GM10248 (cell line): Measurements from ENCODE around the gene SULT1A2.
A peak's percentile ranks its signal among the peaks of the same experiment; 100 is the strongest.
"Not testable (repeated sequence)": the region's sequence is repeated elsewhere in the genome, so short reads cannot be mapped to it uniquely, and the experiment has no call there.

Experiments
- CTCF ChIA-PET: fragments of 300-600 bp; sonication (Branson Sonifier 250); formaldehyde crosslinking; extraction: SDS; loops from one replicate; lab custom pipeline; 2021; ENCODE audit warnings: antibody characterized with exemption; lab: Yijun Ruan, JAX
- POLR2A ChIA-PET: fragments of 350-650 bp; sonication (Branson Sonifier 250); formaldehyde crosslinking; extraction: SDS; loops from one replicate; lab custom pipeline; 2020; ENCODE audit warnings: antibody characterized with exemption; lab: Yijun Ruan, JAX
- DNase-seq: peaks from one replicate; pipeline ENCODE4 v3.0.0; 2012; ENCODE audit errors: extremely low spot score
- TF ChIP-seq, protein P1 (sequence below): IDR thresholded peaks from 2 replicates; pipeline ENCODE4 v1.5.1; 2012; ENCODE audit warnings: mild to moderate bottlenecking, low read depth; ENCODE audit errors: extremely low read depth, missing control alignments, control extremely low read depth

SULT1A2 gene

DNA sequence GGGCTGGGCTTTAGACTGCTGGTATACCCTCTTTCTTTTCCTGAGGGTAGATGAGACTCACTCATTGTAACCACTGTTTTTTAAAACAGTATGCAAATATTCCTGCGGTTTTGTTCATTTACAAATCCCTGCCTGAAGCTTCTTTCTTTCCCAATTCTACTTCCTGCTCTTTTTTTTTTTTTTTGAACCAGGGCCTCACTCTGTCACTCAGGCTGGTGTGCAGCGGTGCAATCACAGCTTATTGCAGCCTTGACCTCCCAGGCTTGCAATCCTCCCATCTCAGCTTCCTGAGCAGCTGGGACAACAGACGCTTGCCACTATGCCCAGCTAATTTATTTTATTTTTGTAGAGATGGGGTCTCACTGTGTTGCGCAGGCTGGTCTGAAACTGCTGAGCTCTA is 21.0 kb upstream of the SULT1A2 start:
- TF ChIP-seq, protein P1, sequence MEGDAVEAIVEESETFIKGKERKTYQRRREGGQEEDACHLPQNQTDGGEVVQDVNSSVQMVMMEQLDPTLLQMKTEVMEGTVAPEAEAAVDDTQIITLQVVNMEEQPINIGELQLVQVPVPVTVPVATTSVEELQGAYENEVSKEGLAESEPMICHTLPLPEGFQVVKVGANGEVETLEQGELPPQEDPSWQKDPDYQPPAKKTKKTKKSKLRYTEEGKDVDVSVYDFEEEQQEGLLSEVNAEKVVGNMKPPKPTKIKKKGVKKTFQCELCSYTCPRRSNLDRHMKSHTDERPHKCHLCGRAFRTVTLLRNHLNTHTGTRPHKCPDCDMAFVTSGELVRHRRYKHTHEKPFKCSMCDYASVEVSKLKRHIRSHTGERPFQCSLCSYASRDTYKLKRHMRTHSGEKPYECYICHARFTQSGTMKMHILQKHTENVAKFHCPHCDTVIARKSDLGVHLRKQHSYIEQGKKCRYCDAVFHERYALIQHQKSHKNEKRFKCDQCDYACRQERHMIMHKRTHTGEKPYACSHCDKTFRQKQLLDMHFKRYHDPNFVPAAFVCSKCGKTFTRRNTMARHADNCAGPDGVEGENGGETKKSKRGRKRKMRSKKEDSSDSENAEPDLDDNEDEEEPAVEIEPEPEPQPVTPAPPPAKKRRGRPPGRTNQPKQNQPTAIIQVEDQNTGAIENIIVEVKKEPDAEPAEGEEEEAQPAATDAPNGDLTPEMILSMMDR, result no peak
- no peak for DNase-seq
- POLR2A ChIA-PET, result no interaction called here
- CTCF ChIA-PET, result no interaction called here

DNA sequence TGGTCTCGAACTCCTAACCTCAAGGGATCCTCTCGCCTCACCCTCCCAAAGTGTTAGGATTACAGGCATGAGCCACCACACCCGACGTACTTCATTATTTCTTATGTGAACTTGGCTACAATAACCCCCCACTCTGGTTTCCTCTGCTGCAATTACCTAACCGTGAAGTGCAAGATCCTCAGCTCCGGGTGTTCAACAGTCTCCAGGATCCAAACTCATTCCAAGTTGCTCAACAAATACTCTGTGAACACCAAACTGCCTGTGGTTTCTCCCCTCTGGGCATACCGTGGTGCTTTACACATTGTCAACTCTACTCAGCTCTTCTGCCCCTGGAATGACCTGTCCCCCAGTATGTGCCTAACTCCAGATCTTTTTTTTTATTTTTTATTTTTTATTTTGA is 19.8 kb upstream of the SULT1A2 start:
- TF ChIP-seq, protein P1, result no peak
- DNase-seq, result no peak
- ChIA-PET CTCF (interaction anchor here (1.1 to 1.4 kb wide), 3 partner anchors 12 to 61 kb away, joined by 4 to 5 read pairs (median 5); no protein-coding TSS in a partner anchor), POLR2A (no interaction called here)

DNA sequence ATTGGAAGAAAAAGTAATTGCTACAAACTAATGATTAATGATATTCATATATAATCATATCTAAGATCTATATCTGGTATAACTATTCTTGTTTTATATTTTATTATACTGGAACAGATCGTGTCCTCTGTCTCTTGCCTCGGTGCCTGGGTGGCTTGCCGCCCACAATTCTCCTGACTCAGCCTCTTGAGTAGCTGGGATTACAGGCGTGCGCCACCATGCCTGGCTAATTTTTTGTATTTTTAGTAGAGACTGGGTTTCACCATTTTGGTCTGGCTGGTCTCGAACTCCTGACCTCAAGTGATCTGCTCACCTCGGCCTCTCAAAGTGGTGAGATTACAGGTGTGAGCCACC is 19.4 kb upstream of the SULT1A2 start:
- POLR2A ChIA-PET, DNase-seq: not testable (repeated sequence)
- CTCF ChIA-PET, result interaction anchor here (1.1 to 1.4 kb wide), 3 partner anchors 12 to 60 kb away, joined by 4 to 5 read pairs (median 5); no protein-coding TSS in a partner anchor

DNA sequence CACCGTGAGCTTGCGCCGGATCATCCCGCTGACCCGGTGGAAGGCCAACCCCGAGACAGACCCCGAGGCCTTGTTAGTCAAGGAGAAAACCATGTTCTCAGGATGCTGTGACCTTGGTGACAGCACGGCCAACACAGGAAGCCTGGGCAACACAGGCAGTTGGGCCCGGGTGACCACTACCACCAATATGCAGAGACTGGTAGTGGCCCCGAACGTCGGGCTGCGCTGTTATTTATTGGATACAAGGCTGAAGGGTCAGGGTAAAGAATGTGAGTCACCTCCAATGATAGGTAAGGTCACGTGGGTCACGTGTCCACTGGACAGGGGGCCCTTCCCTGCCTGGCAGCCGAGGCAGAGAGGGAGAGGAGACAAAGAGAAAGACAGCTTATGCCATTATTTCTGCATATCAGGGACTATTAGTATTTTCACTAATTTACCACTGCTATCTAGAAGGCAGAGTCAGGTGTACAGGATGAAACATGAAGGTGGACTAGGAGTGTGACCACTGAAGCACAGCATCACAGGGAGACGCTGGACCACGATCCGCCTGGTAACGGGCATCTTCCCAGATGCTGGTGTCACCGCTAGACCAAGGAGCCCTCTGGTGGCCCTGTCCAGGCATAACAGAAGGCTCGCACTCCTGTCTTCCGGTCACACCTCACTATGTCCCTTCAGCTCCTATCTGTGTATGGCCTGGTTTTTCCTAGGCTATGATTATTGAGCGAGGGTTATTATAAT is 18.8 kb upstream of the SULT1A2 start:
- CTCF ChIA-PET, result interaction anchor here (1.1 to 1.4 kb wide), 3 partner anchors 11 to 60 kb away, joined by 4 to 5 read pairs (median 5); no protein-coding TSS in a partner anchor
- POLR2A ChIA-PET, DNase-seq: not testable (repeated sequence)
- TF ChIP-seq, protein P1, result peak; percentile 66

DNA sequence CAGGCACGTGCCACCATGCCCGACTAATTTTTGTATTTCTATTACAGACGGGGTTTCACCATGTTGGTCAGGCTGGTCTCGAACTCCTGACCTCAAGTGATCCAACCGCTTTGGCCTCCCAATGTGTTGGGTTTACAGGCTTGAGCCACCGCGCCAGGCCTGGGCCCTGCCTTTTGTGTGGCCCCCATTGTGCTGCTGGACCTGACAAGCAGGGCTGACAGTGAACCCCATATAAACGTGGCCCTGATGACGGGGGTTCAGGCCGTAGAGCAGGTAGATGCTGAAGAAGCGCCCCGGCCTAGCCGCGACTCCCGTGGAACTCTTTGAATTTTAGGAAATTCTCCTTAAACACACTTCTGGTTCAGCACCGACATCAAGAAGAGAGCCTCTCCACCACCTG is 17.7 kb upstream of the SULT1A2 start:
- CTCF ChIA-PET, DNase-seq, POLR2A ChIA-PET: not testable (repeated sequence)

DNA sequence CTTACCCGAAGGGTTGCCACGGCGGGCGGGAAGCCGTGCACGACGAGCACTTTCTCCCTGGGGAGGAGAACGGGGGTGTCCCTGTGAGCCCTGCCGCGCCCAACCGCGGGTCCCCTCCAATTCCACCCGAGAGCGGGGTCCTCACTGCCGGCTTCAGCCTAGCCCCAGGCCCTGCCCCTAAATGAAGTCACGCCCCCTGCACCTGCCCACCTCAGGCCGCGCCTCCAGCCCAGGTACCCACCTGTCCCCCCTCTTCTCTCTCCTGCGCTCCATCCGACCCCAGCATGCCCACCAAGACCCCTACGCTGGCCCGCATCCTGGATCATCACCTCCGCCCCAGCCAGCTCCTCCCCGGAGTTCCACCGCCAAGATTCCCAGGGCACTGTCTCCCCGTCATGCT is 17.1 kb upstream of the SULT1A2 start:
- DNase-seq, CTCF ChIA-PET, POLR2A ChIA-PET: not testable (repeated sequence)

DNA sequence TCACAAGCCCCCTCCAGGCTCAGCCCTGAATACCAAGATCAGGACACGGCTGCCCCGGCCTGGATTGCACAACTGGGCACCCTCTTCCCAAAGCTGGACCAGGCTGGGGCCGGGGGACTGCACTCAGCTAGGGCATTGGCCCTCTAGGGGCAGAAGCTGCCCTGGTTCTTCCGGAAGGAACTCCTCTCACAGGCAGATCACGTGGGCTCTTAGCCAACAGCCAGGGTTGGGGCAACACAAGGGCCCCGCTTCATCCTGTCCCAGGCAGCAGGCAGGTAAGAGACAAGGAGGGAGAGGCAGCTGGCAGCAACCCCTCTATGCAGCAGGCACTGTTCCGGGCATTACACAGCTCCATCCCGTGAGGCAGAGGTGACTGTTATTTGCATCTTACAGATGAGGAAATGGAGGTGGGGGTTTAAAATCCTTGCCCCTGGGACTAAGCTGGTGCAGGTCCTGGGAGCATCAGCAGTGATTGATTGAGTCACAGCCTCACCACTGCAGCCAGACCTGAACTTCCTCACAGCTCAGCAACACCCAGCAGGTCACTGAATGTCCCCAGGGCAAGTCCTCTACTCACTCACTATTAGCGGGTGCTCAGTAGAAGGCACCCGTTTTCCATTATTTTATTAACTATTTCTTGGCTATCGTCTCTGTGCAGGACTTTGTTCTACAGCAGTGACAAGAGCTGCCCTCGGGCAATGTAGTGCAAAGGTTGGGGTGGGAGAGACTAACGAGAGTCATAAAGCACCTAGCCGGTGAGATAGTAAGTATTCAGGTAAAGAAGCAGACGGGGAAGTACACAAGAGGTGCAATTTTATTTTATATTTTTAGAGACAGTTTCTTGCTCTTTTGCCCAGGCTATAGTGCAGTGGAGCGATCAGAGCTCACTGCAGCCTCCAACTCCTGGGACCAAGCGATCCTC is 15.8 kb upstream of the SULT1A2 start:
- CTCF ChIA-PET, DNase-seq, POLR2A ChIA-PET: not testable (repeated sequence)

DNA sequence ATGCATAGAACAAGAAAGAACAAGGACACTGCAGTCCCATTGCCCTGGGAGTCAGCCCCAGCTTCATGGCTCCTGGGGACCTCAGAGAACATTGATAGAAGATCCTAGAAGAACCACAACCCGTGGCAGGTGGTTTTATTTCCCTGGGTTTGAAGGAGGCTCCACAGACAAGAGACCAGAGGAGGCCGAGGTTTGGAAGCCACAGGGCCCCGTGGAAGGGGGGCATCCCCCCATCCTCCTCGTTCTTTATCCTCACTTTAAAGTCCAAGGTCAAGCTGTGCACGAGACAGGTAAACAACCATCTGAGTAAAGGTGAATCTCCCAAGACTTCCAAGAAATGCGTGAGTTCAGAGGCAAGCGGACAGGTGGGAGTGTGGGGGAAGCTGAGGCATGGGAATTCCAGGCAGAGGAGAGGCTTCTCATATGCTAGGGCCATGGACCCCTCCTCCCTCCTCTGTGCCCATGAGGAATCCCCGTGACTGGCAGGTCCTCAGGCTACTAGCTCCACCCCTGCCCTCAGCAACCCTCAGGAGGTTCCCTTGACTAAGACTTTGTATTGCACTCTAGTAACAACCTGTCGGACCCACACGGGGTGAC is 13.8 kb upstream of the SULT1A2 start:
- CTCF ChIA-PET, result interaction anchor here (1.1 to 1.6 kb wide), 2 partner anchors 12 to 16 kb away, joined by 3 to 5 read pairs; no protein-coding TSS in a partner anchor
- POLR2A ChIA-PET, result no interaction called here

More for the DNA sequence above, 13.8 kb upstream of the SULT1A2 start:
- TF ChIP-seq, protein P1, result no peak
- no peak for DNase-seq
